GM18873 (cell line): Measurements from ENCODE around the gene LTBP4.
"Not testable (repeated sequence)": the region's sequence is repeated elsewhere in the genome, so short reads cannot be mapped to it uniquely, and the experiment has no call there.

ENCODE experiments used
- ATAC-seq: cut with Tn5 transposase; IDR thresholded peaks from one replicate; pipeline ENCODE4 v1.9.1; 2021; ENCODE audit warnings: mild to moderate bottlenecking, moderate library complexity, moderate number of reproducible peaks; ENCODE audit not compliant: unreplicated experiment, low FRiP score

Gene LTBP4

DNA sequence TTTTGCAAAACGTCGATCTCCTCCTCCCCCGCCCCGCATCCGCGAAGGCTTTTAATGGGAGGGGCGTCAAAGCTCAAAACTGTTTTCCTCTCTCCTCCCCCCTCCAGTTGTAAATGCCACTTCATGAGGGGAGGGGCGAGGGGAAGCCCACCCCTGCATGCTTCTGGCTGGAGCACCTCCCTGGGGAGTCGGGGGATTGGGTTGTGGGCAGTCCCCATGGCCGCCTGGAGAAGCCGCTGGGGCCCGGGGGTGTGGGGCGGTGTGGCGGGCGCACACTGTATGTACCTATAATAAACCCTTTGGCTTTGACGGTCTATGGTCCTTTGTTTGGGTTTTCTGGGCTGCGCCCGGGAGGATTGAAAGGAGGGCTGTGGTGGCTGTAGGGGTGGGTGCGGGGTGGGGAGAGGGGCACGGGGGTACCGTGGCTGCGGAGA, 25.0 kb upstream of the LTBP4 start:
- peak; percentile 29 for ATAC-seq

DNA sequence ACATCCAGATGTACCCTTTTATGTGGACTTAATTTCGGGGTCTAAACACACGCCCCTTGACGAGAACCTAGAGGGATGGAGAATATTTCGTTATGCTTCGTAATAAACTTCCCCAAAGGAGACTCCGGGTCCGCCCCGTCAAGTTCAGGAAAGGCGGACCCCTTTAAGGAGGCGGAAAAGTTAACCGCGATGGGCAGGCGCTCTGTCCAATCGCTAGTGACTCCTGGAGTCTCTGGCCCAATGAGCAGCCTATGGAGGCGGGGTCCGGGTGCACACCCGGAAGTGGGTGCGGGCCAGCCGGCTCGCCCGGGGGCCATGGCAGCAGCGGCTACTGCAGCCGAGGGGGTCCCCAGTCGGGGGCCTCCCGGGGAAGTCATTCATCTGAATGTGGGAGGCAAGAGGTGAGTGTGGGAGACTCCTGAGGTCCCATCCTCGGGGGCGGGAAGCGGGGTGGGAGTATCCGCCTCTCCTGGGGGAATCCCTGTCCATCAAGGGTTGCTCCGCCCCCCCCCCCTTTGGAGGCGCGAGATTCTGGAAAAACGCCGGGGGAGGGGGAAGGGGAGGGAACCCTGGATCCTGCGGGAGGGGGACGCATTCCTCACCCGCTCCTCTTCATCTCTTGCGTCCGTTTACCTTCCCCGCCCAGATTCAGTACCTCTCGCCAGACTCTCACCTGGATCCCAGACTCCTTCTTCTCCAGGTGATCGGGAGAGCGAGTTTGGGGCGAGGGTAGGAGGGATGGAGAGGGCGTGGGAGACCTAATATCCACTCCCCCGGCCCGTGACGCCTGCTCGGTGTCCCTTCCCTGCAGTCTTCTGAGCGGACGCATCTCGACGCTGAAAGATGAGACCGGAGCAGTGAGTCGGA, 24.4 kb upstream of the LTBP4 start, which contains the start of gene SHKBP1:
SHKBP1 (plus strand) TSS at position 289 of the 867 bp plus-strand sequence; CDS start at position 316, 27 bp downstream.
- peak; percentile 89 for ATAC-seq

DNA sequence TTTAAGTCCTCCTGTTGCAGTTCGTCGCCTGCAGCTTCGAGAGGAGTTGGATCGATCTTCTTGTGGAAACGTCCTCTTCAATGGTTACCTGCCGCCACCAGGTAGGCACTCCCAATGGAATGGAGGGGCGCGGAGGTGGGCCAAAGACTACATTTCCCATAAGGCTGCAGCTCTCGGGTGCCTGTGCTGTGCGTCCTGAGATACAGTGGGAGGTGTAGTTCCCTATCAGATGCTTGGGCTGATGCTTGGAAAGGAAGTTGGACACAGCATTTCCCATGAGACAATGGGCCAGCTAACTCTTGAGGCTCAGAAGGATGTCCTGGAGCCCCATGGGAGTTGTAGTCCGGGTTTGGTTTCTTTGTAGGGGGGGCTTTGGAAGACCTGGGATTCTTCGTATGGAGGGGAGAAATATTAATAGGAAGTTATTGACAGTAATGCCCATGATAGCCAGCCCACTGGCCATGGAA, 22.7 kb upstream of the LTBP4 start:
- ATAC-seq: no peak

DNA sequence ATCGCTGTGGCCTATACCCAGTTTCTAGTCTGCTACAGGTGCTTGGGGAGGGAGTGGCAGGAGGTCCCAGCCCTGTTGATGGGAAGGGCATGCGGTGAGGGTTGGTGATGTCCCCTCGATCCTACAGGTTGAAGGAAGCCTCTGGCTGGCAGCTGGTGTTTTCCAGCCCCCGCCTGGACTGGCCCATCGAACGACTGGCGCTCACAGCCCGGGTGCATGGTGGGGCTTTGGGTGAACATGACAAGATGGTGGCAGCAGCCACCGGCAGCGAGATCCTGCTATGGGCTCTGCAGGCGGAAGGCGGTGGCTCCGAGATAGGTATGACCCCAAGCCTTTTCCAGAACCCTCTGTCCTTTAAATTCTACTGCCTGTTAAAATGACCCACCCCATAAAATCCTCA, 20.6 kb upstream of the LTBP4 start:
- no peak for ATAC-seq

DNA sequence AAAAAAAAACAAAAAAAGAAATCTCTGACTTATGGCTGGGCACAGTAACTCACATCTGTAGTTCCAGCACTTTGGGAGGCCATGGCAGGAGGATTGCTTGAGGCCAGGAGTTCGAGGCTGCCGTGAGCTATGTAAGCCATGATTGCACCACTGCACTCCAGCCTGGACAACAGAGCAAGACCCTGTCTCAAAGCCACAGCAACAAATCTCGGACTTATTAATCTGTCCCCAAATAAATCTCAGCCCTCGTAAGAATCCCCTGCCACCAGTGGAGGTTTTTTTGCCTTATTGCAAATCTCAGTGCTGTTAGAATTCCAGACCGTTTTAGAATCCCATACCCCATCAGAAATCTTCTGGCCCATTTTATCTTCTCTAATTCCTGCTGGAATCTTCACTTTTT, 19.6 kb upstream of the LTBP4 start:
- ATAC-seq: no peak

DNA sequence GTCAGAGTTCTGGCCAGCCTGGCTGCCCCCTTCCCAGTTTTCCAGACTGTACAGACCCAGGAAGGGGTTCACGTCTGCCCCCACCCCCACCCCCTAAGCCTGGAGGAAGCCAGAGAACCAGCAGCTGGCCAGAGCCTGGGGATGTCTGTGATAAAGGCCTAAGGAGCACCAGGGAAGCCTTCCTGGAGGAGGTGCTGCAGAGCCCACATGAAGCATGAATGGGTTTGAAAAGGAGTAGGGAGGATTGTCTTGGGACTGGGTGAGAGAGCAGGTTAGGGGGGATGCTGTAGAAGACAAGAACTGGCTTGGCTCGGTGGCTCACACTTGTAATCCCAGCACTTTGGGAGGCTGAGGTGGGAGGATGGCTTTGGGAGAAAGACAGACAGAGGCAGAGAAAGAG, 18.7 kb upstream of the LTBP4 start:
- no peak for ATAC-seq

DNA sequence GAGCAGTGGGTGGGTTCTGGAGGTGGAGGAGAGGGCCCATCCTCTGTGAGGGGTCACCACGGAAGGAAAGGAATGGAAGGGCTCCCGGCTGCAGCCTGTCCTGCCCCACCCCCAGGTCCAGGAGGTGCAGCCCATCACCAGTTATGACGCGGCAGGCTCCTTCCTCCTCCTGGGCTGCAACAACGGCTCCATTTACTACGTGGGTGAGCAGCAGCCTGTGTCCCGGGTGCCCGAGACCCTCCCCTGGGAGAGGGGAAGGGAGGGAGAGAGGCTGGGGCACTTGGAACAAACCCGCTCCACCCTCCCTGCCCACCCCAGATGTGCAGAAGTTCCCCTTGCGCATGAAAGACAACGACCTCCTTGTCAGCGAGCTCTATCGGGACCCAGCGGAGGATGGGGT, 17.9 kb upstream of the LTBP4 start:
- no peak for ATAC-seq

DNA sequence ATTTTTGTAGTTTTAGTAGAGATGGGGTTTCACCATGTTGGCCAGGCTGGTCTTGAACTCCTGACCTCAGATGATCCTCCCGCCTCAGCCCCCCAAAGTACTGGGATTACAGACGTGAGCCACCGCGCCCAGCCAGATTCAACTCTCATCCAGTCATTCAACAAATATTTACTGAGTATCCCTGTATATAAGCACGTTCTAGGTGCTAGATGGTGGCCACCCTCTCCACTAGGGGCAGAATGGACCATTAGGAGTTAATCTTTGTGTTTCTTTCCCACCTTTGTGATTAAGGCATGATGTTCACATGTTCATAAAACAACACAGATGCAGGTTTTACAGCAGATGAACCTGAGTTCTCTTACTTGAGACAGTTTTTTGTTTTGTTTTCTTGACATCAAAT, 17.2 kb upstream of the LTBP4 start:
- no peak for ATAC-seq

DNA sequence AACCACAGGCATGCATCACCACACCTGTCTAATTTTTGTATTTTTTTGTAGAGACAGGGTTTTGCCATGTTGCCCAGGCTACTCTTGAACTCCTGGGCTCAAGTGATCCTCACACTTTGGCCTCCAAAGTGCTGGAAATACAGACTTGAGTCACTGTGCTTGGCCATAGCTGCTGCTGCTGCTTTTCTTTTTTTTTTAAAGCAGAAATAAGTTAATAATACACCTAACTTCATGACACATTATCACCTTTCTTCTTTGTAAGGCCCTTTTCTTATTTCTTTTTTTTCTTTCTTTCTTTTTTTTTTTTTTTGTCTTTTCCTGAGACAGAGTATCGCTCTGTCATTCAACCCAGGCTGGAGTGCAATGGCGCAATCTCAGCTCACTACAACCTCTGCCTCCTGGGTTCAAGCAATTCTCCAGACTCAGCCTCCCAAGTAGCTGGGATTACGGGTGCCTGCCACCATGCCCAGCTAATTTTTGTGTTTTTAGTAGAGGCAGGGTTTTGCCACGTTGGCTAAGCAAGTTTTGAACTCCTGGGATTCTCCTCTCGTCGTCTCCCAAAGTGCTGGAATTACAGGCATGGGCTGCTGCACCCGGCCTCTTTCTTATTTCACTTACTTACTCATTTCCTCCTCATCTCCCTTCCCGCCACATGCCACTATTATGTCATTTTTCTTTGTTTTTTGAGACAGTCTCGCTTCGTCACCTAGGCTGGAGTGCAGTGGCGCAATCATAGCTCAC, 15.8 kb upstream of the LTBP4 start:
- no peak for ATAC-seq

DNA sequence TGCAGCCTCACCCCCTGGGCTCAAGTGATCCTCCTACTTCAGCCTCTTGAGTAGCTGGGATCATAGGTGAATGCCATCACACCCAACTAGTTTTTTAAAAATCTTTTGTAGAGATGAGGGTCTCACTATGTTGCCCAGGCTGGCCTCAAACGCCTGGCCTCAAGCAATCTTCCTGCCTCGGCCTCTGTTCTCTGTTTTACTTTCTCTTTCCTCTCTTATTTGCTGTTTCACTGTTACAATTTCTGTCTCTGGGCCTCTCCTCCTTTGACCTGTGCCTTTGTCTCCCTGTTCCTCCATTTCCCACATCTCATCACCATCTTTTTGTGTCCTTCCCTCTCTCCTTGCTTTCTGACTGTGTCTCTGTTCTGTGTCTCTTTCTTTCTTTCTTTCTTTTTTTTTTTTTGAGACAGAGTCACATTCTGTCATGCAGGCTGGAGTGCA, 15.2 kb upstream of the LTBP4 start:
- ATAC-seq: no peak

DNA sequence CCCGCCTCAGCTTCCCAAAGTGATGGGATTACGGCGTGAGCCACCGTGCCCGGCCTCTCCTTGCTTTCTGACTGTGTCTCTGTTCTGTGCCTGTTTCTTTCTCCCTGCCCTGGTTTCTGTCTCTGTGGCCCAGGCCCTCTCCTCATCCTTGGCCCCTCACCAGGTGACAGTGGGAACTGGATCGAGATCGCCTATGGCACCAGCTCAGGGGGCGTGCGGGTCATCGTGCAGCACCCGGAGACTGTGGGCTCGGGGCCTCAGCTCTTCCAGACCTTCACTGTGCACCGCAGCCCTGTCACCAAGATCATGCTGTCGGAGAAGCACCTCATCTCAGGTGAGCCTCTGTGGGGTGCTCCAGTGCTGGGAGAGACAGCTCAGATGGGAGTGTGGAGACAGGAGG, 14.6 kb upstream of the LTBP4 start:
- no peak for ATAC-seq

DNA sequence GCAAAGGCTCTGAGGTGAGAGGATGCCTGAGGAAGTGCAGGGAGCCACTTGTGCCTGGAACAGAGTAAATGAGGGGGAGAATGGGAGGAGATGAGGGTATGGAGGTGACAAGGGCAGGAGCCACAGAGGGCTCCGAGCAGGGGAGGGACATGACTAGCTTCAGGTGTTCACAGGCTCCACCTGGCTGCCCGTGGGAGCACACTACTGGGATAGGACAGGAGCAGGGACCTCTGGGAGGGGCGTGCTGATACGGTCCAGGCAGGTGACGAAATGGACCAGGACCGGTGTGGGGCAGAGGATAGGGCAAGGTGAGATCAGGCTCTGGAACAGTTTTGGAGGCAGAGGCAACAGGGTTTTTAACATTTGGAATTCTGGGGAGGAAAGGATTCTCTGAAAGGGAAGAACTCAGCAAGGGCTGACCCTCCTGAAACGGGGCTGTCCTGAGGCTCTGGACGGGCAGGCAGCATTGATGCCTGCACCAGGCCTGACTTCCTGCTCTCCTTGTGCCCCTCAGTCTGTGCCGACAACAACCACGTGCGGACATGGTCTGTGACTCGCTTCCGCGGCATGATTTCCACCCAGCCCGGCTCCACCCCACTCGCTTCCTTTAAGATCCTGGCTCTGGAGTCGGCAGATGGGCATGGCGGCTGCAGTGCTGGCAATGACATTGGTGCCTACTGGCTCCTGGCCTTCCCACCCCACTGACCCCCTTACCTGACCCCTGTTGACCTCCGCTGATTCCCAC, 12.9 kb upstream of the LTBP4 start:
- ATAC-seq: no peak

DNA sequence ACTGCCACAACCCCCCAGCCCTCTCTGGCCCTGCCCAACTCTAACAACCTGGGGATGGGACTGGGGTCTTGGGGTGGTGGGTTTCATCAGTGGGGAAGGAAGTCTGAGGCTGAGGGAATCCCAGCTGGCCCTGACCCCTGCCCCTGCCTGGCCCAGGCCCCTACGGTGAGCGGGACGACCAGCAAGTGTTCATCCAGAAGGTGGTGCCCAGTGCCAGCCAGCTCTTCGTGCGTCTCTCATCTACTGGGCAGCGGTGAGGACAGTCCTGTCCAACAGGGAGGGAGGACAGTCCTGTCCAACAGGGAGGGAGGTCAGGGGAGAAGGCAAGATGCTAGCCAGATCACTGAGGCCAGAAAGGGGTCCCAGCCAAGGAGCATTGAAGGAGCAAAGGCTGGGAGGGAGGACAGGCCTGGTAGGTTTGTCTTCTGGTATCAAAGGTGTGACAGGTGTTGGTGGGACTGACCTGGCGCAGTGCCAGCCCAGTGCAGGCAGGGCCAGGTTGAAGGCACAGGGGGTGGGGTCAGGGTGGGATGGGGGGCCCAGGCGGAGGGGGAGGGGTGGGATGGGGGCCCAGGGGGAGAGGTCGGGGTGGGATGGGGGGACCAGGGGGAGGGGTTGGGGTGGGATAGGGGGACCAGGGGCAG, 12.1 kb upstream of the LTBP4 start:
- no peak for ATAC-seq

DNA sequence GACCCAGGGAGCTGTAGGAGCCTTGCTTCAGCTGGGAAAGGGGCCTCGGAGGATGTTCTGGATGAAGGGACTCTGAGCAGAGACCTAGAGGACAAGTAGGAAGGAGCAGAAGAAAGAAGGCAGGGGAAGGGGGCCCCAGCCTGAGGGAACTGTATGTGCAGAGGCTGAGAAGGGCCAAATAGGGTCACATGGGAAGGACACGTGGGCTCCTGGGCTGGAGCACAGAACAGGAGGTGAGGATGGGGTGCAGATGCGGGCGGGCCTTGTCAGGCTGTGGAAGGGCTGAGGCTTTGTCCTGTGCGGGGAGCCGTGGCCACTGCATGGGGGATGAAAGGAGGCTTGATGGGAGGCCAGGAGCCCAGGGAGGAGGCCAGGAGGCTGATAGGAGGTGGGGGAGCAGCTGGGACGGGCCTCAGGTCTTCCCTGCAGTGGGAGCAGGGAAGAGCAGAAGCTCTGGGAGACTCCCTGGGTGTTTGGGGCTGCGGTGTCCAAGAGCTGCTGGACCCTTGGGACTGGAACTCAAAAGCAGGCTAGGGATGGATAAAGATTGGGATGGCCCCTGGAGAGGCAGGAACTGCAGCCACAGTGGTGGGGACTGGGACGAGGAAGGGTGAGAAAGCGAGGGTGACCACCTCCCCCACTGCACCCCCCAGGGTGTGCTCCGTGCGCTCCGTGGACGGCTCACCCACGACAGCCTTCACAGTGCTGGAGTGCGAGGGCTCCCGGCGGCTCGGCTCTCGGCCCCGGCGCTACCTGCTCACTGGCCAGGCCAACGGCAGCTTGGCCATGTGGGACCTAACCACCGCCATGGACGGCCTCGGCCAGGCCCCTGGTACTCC, 11.4 kb upstream of the LTBP4 start:
- ATAC-seq: no peak

DNA sequence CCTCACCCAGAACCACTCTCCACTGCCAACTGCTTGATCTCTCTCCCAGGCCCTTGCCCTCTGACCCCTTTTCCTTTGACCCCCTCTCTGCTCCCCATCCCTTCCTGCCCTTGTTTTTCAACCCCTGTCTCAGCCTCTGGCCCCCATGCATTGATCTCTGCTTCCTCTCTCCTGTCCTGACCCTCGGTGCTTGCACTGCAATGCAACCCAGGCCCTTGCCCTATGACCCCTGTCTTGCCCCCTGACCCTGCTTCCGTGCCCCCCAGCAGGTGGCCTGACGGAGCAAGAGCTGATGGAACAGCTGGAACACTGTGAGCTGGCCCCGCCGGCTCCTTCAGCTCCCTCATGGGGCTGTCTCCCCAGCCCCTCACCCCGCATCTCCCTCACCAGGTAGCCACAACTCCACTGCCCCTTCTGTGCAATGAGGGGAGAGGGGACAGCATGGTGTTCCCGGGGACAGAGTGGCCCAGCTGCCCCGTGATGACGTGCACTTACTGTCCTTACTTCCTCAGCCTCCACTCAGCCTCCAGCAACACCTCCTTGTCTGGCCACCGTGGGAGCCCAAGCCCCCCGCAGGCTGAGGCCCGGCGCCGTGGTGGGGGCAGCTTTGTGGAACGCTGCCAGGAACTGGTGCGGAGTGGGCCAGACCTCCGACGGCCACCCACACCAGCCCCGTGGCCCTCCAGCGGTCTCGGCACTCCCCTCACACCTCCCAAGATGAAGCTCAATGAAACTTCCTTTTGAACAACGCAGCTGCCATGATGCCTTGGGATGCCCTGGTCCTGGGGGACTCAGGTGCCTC, 10.5 kb upstream of the LTBP4 start:
- no peak for ATAC-seq

DNA sequence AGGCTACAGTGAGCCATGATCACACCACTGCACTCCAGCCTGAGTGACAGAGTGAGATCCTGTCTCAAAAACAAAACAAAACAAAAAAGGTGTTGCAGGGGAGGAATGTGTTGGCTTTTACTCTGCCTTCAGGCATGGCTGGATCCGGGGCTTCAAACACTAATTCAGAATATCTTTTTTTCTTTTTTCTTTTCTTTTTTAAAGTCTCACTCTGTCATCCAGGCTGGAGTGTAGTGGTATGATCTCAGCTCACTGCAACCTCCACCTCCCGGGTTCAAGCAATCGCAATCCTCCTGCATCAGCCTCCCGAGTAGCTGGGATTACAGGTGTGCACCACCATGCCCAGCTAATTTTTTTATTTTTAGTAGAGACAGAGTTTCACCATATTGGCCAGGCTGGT, 9.4 kb upstream of the LTBP4 start:
- not testable (repeated sequence) for ATAC-seq

DNA sequence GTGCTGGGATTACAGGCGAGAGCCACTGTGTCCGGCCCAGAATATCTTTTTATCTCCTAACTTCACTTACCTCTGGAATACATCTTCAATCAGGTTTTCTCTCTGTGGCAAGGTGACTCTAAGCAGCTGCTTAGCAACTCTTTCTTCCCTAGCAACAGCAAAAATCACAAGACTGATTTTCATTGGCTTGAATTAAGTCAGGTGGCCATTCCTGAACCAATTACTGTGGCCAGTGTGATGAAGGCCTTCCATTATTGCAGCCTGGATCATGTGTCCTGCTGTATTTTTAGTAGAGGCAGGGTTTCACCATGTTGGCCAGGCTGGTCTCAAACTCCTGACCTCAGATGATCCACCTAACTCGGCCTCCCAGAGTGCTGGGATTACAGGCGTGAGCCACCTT, 9.0 kb upstream of the LTBP4 start:
- no peak for ATAC-seq

DNA sequence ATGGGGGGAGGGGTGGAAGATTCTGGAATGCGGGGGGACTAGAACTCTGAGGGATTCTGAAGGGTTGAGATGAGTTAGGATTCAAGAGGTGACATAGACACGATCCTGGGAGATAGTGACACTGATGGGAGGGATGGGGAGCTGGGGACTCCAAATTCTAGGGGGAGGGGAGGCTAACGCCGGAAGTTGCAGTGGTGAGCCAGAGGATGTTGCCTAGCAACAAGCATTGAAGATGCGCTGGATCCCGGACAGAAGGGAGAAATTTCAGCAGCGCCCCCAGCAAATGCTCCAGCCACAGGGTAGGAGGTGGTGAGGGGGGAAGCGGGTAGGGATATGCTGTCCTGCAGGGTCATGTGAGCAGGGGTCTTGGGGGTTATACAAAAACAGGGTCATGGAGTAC, 6.9 kb upstream of the LTBP4 start:
- no peak for ATAC-seq

DNA sequence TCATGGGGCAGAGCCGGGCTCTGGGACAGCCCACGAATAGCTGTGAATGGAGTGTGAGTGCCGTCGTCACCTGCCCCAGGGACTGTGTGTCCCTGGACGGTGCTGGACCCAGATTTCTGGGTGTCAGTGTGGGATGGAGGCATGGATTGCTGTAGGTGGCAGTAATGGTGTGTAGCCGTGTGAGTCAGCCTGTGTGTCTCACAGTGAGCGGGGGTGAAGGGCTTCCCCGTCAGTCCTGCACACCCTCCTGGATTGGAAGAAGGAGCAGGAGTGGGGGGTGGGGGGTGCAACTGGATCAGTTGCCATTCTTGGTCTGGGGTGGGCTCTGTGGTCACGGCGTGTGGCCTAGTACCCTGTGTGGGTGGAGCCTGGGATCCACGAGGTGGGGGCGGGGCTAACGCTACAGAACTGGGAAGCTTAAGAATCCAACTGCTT, 6.5 kb upstream of the LTBP4 start:
- no peak for ATAC-seq
